Mesenchymal stem cell (in vitro differentiated cells and primary cell): Measurements from ENCODE around the gene PANK4.
"Not testable (repeated sequence)": the region's sequence is repeated elsewhere in the genome, so short reads cannot be mapped to it uniquely, and the experiment has no call there.

Experiments
- DNase-seq: peaks from one replicate; pipeline ENCODE4 v3.0.0-alpha.2; 2013
- H2AFZ ChIP-seq: one replicate; pipeline ENCODE4 v1.6.1; 2013; ENCODE audit warnings: low read depth, mild to moderate bottlenecking, control low read depth, inconsistent platforms, low read length, moderate library complexity
- H2AK5ac ChIP-seq: 2 replicates; pipeline ENCODE4 v1.6.1; 2013; ENCODE audit warnings: low read length, moderate library complexity, mild to moderate bottlenecking, inconsistent platforms; ENCODE audit not compliant: severe bottlenecking
- H2BK120ac ChIP-seq: one replicate; pipeline ENCODE4 v1.6.1; 2013; ENCODE audit warnings: low read depth, mild to moderate bottlenecking, inconsistent platforms, low read length, moderate library complexity
- H2BK12ac ChIP-seq, 2 experiments: one replicate each; pipeline ENCODE4 v1.6.1; 2013; ENCODE audit warnings: inconsistent platforms in 2 of 2, low read length in 2 of 2, mild to moderate bottlenecking in 2 of 2, moderate library complexity in 2 of 2, control low read depth in 1 of 2
- H2BK15ac ChIP-seq: one replicate; pipeline ENCODE4 v1.6.1; 2013; ENCODE audit warnings: mild to moderate bottlenecking, low read depth, inconsistent platforms; ENCODE audit not compliant: poor library complexity, severe bottlenecking
- H2BK5ac ChIP-seq: 2 replicates; pipeline ENCODE4 v1.6.1; 2013; ENCODE audit warnings: low read depth, mild to moderate bottlenecking, low read length, control low read depth, inconsistent platforms; ENCODE audit not compliant: poor library complexity, severe bottlenecking
- H3K14ac ChIP-seq, 2 experiments: one replicate each; pipeline ENCODE4 v1.6.1; 2013; ENCODE audit warnings: inconsistent platforms in 2 of 2, low read length in 2 of 2, control low read depth in 1 of 2, mild to moderate bottlenecking in 1 of 2, moderate library complexity in 1 of 2
- H3K18ac ChIP-seq, 2 experiments: one replicate each; pipeline ENCODE4 v1.6.1; 2013; ENCODE audit warnings: inconsistent platforms in 2 of 2, low read length in 2 of 2, control low read depth in 1 of 2, low read depth in 1 of 2, mild to moderate bottlenecking in 1 of 2
- H3K23ac ChIP-seq, 2 experiments: one replicate each; pipeline ENCODE4 v1.6.1; 2013; ENCODE audit warnings: inconsistent platforms in 2 of 2, low read length in 2 of 2, mild to moderate bottlenecking in 2 of 2, moderate library complexity in 2 of 2, control low read depth in 1 of 2
- H3K27ac ChIP-seq: 2 replicates; pipeline ENCODE4 v1.5.1; 2013; ENCODE audit warnings: mild to moderate bottlenecking, moderate library complexity, low read length, control low read depth, inconsistent platforms; ENCODE audit not compliant: poor library complexity, severe bottlenecking
- H3K27me3 ChIP-seq, 2 experiments: 2 replicates each; pipeline versions ENCODE4 v1.6.1 to v1.7.0; 2013; ENCODE audit warnings: low read length in 2 of 2, mild to moderate bottlenecking in 2 of 2, moderate library complexity in 2 of 2, control low read depth in 1 of 2, inconsistent platforms in 1 of 2; ENCODE audit not compliant: control insufficient read depth in 1 of 2, insufficient read depth in 1 of 2
- H3K36me3 ChIP-seq, 2 experiments: 2 replicates each; pipeline versions ENCODE4 v1.6.1 to v1.7.0; 2013; ENCODE audit warnings: low read length in 2 of 2, control low read depth in 1 of 2, inconsistent platforms in 1 of 2, low read depth in 1 of 2, mild to moderate bottlenecking in 1 of 2; ENCODE audit not compliant: insufficient read depth in 2 of 2, control insufficient read depth in 1 of 2
- H3K4ac ChIP-seq, 2 experiments: one replicate each; pipeline ENCODE4 v1.6.1; 2013; ENCODE audit warnings: inconsistent platforms in 2 of 2, low read length in 2 of 2, mild to moderate bottlenecking in 2 of 2, moderate library complexity in 2 of 2, control low read depth in 1 of 2, low read depth in 1 of 2
- H3K4me1 ChIP-seq: 2 replicates; pipeline ENCODE4 v1.6.1; 2013; ENCODE audit warnings: low read depth, low read length, control low read depth; ENCODE audit not compliant: control insufficient read depth, insufficient read depth
- H3K4me2 ChIP-seq: 2 replicates; pipeline ENCODE4 v1.6.1; 2013; ENCODE audit warnings: low read length, mild to moderate bottlenecking, inconsistent platforms; ENCODE audit not compliant: poor library complexity, severe bottlenecking
- H3K4me3 ChIP-seq, 2 experiments: 2 replicates each; pipeline versions ENCODE4 v1.5.1 to v1.7.0; 2013; ENCODE audit warnings: low read length in 2 of 2, mild to moderate bottlenecking in 2 of 2, control low read depth in 1 of 2, low read depth in 1 of 2; ENCODE audit not compliant: insufficient read depth in 1 of 2
- H3K79me1 ChIP-seq: replicated peaks from 2 replicates; pipeline ENCODE4 v1.6.1; 2013; ENCODE audit warnings: mild to moderate bottlenecking, control low read depth, low read length, inconsistent platforms; ENCODE audit not compliant: poor library complexity, severe bottlenecking
- H3K9ac ChIP-seq: 2 replicates; pipeline ENCODE4 v1.7.0; 2013; ENCODE audit warnings: mild to moderate bottlenecking, low read length, moderate library complexity
- H3K9me3 ChIP-seq: 2 replicates; pipeline ENCODE4 v1.7.0; 2013; ENCODE audit warnings: mild to moderate bottlenecking, low read length; ENCODE audit not compliant: control insufficient read depth
- H4K8ac ChIP-seq: one replicate; pipeline ENCODE4 v1.6.1; 2013; ENCODE audit warnings: inconsistent platforms, mild to moderate bottlenecking, low read length, moderate library complexity
- H4K91ac ChIP-seq: one replicate; pipeline ENCODE4 v1.6.1; 2013; ENCODE audit warnings: mild to moderate bottlenecking, low read length, inconsistent platforms
- whole genome bisulfite sequencing: methylation state at CpG from one replicate; pipeline ENCODE4 v1.1.7; 2013; ENCODE audit warnings: mixed read lengths; 5-methylcytosine and 5-hydroxymethylcytosine counted together

The PANK4 gene

GRCh38 chr1:2552189-2552588 is 25.8 kb upstream of the PANK4 start:
- peaks cover 48% of the 10 kb centered on the region for H3K4me1 ChIP-seq
- no peak overlapping the region for H2BK5ac ChIP-seq
- WGBS: 88% methylated on average over 20 of the region's 26 CpGs
- H2BK12ac ChIP-seq: no peak overlapping the region
- no peak overlapping the region for H3K4me2 ChIP-seq
- H4K8ac ChIP-seq: no peak overlapping the region
- H2AFZ ChIP-seq: no peak overlapping the region
- no peak overlapping the region for H2BK120ac ChIP-seq
- H3K14ac ChIP-seq: no peak overlapping the region
- H3K36me3 ChIP-seq: no peaks in the 10 kb centered on the region
- no peak overlapping the region for H3K23ac ChIP-seq
- no peak overlapping the region for H3K9ac ChIP-seq
- no peak overlapping the region for H3K27ac ChIP-seq
- H3K4me3 ChIP-seq: no peak overlapping the region
- no peak for DNase-seq
- no peak overlapping the region for H3K18ac ChIP-seq
- H3K79me1 ChIP-seq: peaks cover 5% of the 10 kb centered on the region
- H3K4ac ChIP-seq: no peak overlapping the region
- no peaks in the 10 kb centered on the region for H3K9me3 ChIP-seq
- no peak overlapping the region for H2BK15ac ChIP-seq
- H3K27me3 ChIP-seq: no peaks in the 10 kb centered on the region
- H2AK5ac ChIP-seq: no peak overlapping the region
- no peak overlapping the region for H4K91ac ChIP-seq

GRCh38 chr1:2551544-2551943 is 25.1 kb upstream of the PANK4 start:
- H2BK15ac ChIP-seq, H2AFZ ChIP-seq, H3K14ac ChIP-seq, H3K36me3 ChIP-seq, H3K23ac ChIP-seq, DNase-seq, H3K4me2 ChIP-seq, H3K9me3 ChIP-seq, H3K4ac ChIP-seq, H3K9ac ChIP-seq, H2BK5ac ChIP-seq, H3K27me3 ChIP-seq, H2BK12ac ChIP-seq, H3K27ac ChIP-seq, H2BK120ac ChIP-seq, H3K18ac ChIP-seq, H3K4me3 ChIP-seq, H4K8ac ChIP-seq, H3K79me1 ChIP-seq, H2AK5ac ChIP-seq, H4K91ac ChIP-seq: not testable (repeated sequence)
- H3K4me1 ChIP-seq: peaks cover 46% of the 10 kb centered on the region
- 74% methylated on average over 7 of the region's 9 CpGs for WGBS

- not testable (repeated sequence) for H3K4ac ChIP-seq, H3K23ac ChIP-seq, H3K27ac ChIP-seq, H3K14ac ChIP-seq, H3K9me3 ChIP-seq, H3K9ac ChIP-seq, H2BK15ac ChIP-seq, H2BK5ac ChIP-seq, H2AK5ac ChIP-seq, H2BK12ac ChIP-seq, H3K18ac ChIP-seq, DNase-seq, H3K27me3 ChIP-seq, H2AFZ ChIP-seq, H3K4me3 ChIP-seq, H4K91ac ChIP-seq, H4K8ac ChIP-seq, H3K4me2 ChIP-seq, H2BK120ac ChIP-seq, H3K36me3 ChIP-seq, H3K79me1 ChIP-seq
- H3K4me1 ChIP-seq: peaks cover 43% of the 10 kb centered on the region
- 86% methylated on average over 10 of the region's 12 CpGs for WGBS
Measured at GRCh38 chr1:2550309-2550861, 24.0 kb upstream of the PANK4 start.

GRCh38 chr1:2549367-2550029 is 23.1 kb upstream of the PANK4 start:
- not testable (repeated sequence) for H2BK15ac ChIP-seq, H3K27me3 ChIP-seq, H4K8ac ChIP-seq, H3K36me3 ChIP-seq, DNase-seq, H3K79me1 ChIP-seq, H3K14ac ChIP-seq, H3K4me2 ChIP-seq, H3K4ac ChIP-seq, H2BK120ac ChIP-seq, H2AK5ac ChIP-seq, H4K91ac ChIP-seq, H2BK12ac ChIP-seq, H3K9me3 ChIP-seq, H3K4me3 ChIP-seq, H3K23ac ChIP-seq, H3K27ac ChIP-seq, H2BK5ac ChIP-seq, H3K18ac ChIP-seq, H2AFZ ChIP-seq
- peaks cover 43% of the 10 kb centered on the region for H3K4me1 ChIP-seq
- WGBS: 94% methylated on average over 22 of the region's 28 CpGs
- peak overlapping the region; percentile 80 for H3K9ac ChIP-seq
